Astrocyte (in vitro differentiated cells and primary cell): Measurements from ENCODE around the gene ERN1. TPM values are rescaled to one million over a fixed set of nuclear protein-coding genes. Genes with fewer than 3 reads are reported as not detected.
A peak's percentile ranks its signal among the peaks of the same experiment; 100 is the strongest.

ENCODE experiments used
- DNase-seq: peaks from one replicate; pipeline ENCODE4 v3.0.0-alpha.2; 2010; ENCODE audit warnings: low read depth
- FAIRE-seq: peaks from 2 replicates; lab custom pipeline; 2011; peaks lifted over from hg19 to GRCh38; lab: Jason Lieb, UNC
- H2AFZ ChIP-seq: 2 replicates; pipeline ENCODE4 v1.6.0; 2012; ENCODE audit warnings: low read depth, low read length, inconsistent platforms
- H3K27ac ChIP-seq: 2 replicates; pipeline ENCODE4 v1.5.1; 2011; ENCODE audit warnings: low read depth, low read length, inconsistent platforms
- H3K27me3 ChIP-seq: 2 replicates; pipeline ENCODE4 v1.6.0; 2011; ENCODE audit warnings: low read length, inconsistent platforms; ENCODE audit not compliant: insufficient read depth
- H3K36me3 ChIP-seq: 2 replicates; pipeline ENCODE4 v1.5.1; 2011; ENCODE audit warnings: low read length, inconsistent platforms; ENCODE audit not compliant: insufficient read depth
- H3K4me1 ChIP-seq: 2 replicates; pipeline ENCODE4 v1.5.1; 2011; ENCODE audit warnings: low read length, inconsistent platforms; ENCODE audit not compliant: insufficient read depth
- H3K4me2 ChIP-seq: 2 replicates; pipeline ENCODE4 v1.6.0; 2012; ENCODE audit warnings: low read length, inconsistent platforms
- H3K4me3 ChIP-seq: 2 replicates; pipeline ENCODE4 v1.5.1; 2011; ENCODE audit warnings: low read depth, mild to moderate bottlenecking, low read length, inconsistent platforms; ENCODE audit not compliant: insufficient read depth
- H3K79me2 ChIP-seq: 2 replicates; pipeline ENCODE4 v1.6.0; 2012; ENCODE audit warnings: mild to moderate bottlenecking, low read length, inconsistent platforms; ENCODE audit not compliant: insufficient read depth
- H3K9ac ChIP-seq: 2 replicates; pipeline ENCODE4 v1.6.0; 2012; ENCODE audit warnings: mild to moderate bottlenecking, low read length, inconsistent platforms
- H3K9me3 ChIP-seq: 2 replicates; pipeline ENCODE4 v1.5.1; 2012; ENCODE audit warnings: low read depth, mild to moderate bottlenecking, low read length, inconsistent platforms; ENCODE audit not compliant: insufficient read depth
- H4K20me1 ChIP-seq: 2 replicates; pipeline ENCODE4 v1.6.0; 2012; ENCODE audit warnings: low read length, inconsistent platforms; ENCODE audit not compliant: insufficient read depth
- H3K27ac Mint-ChIP-seq: one replicate; pipeline ENCODE4 v1.8.0; 2021; ENCODE audit warnings: mild to moderate bottlenecking, mixed read lengths; ENCODE audit not compliant: unreplicated experiment
- H3K27me3 Mint-ChIP-seq: one replicate; pipeline ENCODE4 v1.8.0; 2021; ENCODE audit warnings: low read depth, mixed read lengths; ENCODE audit not compliant: unreplicated experiment
- H3K36me3 Mint-ChIP-seq: one replicate; pipeline ENCODE4 v1.8.0; 2021; ENCODE audit warnings: low read depth, mixed read lengths; ENCODE audit not compliant: unreplicated experiment
- H3K4me1 Mint-ChIP-seq: one replicate; pipeline ENCODE4 v1.8.0; 2021; ENCODE audit warnings: low read depth, mixed read lengths; ENCODE audit not compliant: unreplicated experiment
- H3K4me3 Mint-ChIP-seq: one replicate; pipeline ENCODE4 v1.8.0; 2021; ENCODE audit warnings: mild to moderate bottlenecking, moderate library complexity, mixed read lengths; ENCODE audit not compliant: unreplicated experiment
- H3K9me3 Mint-ChIP-seq: one replicate; pipeline ENCODE4 v1.8.0; 2021; ENCODE audit warnings: mild to moderate bottlenecking, mixed read lengths; ENCODE audit not compliant: unreplicated experiment
- EZH2 ChIP-seq: IDR thresholded peaks from 2 replicates; pipeline ENCODE4 v1.6.1; 2012; ENCODE audit warnings: mild to moderate bottlenecking, low read length, inconsistent platforms; ENCODE audit not compliant: insufficient read depth
- total RNA-seq: library from RNA; stranded (reverse); gene quantifications from 2 replicates; pipeline ENCODE4 v1.2.1, GENCODE V29; 2021
- TF ChIP-seq, protein P1 (sequence below): IDR thresholded peaks from 2 replicates; pipeline ENCODE4 v1.5.1; 2011; ENCODE audit warnings: low read depth, mild to moderate bottlenecking, inconsistent platforms, low read length, moderate library complexity; ENCODE audit not compliant: insufficient read depth

ERN1 gene
- total RNA-seq, 1 donor from 2014 or later: 11.7 TPM

DNA sequence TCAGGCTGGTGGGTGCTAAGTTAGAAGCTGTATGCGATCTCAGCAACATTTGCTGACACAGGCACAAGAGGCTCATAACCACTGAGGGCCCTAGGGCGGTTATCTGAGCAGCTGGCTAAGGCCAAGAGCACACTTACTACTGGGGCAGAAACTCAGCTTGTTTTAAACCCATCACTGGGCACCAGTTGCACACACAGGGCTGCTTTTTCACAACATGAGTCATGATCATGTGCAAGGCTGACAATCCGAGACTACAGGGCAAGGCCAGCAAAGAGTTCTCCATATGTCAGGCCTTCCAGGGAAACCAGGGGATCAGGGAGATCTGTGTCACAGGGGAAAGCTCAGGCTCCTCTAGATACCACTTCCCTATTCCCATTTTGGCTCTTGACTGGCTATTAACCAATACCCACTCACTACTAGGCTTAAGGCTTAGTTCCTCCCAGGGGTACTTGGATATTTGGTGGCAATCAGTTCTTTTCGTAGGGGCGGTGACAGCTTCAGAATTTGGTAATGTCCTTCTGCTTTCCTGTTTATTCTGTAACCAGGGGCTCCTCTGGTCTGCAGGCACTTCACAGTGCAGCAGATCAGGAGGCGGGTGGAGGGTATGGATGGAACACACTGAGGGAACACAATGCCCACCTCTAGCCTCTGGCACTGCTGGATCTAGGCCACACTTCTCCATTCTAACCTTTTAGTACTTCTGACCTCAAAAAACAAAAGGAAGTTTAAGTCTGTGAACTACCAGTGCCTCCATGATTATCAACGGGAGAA lies 44.9 kb upstream of the ERN1 start:
- H3K27ac ChIP-seq: no peak overlapping the region
- H3K4me2 ChIP-seq: no peak overlapping the region
- H3K36me3 Mint-ChIP-seq: peaks cover 33% of the 10 kb centered on the region

DNA sequence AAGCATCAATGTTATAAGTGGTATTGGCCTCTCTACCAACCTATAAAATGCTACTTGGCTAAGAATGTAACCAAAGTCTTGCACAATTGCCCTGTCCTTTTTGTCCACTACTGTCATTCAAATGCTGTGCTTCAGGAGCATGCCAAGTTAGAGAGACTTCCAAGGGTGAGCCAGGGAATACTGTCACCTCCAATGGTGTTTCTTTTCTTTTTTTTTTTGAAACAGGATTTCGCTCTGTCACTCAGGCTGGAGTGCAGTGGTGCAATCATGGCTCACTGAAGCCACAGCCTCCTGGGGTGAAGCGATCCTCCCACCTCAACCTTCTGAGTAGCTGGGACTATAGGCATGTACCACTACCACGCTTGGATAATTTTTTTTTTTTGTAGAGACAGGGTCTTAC lies 43.7 kb upstream of the ERN1 start:
- no peak for DNase-seq
- H3K4me3 Mint-ChIP-seq: no peak overlapping the region
- Histone ChIP-seq H2AFZ (no peak overlapping the region), H3K4me3 (no peak overlapping the region), H3K27me3 (no peaks in the 10 kb centered on the region), H3K4me2 (no peak overlapping the region), H3K4me1 (peaks cover 4% of the 10 kb centered on the region), H3K9me3 (no peaks in the 10 kb centered on the region), H3K36me3 (peaks cover 4% of the 10 kb centered on the region), H3K9ac (no peak overlapping the region), H3K79me2 (no peaks in the 10 kb centered on the region), H4K20me1 (no peaks in the 10 kb centered on the region), H3K27ac (no peak overlapping the region)
- H3K4me1 Mint-ChIP-seq: peaks cover 21% of the 10 kb centered on the region
- H3K36me3 Mint-ChIP-seq: peaks cover 28% of the 10 kb centered on the region
- H3K9me3 Mint-ChIP-seq: no peaks in the 10 kb centered on the region
- no peak overlapping the region for H3K27ac Mint-ChIP-seq
- TF ChIP-seq EZH2: no peak
- TF ChIP-seq, protein P1, sequence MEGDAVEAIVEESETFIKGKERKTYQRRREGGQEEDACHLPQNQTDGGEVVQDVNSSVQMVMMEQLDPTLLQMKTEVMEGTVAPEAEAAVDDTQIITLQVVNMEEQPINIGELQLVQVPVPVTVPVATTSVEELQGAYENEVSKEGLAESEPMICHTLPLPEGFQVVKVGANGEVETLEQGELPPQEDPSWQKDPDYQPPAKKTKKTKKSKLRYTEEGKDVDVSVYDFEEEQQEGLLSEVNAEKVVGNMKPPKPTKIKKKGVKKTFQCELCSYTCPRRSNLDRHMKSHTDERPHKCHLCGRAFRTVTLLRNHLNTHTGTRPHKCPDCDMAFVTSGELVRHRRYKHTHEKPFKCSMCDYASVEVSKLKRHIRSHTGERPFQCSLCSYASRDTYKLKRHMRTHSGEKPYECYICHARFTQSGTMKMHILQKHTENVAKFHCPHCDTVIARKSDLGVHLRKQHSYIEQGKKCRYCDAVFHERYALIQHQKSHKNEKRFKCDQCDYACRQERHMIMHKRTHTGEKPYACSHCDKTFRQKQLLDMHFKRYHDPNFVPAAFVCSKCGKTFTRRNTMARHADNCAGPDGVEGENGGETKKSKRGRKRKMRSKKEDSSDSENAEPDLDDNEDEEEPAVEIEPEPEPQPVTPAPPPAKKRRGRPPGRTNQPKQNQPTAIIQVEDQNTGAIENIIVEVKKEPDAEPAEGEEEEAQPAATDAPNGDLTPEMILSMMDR: no peak
- no peaks in the 10 kb centered on the region for H3K27me3 Mint-ChIP-seq
- no peak for FAIRE-seq

More for the DNA sequence above, 44.9 kb upstream of the ERN1 start:
- Histone ChIP-seq H3K4me3 (no peak overlapping the region), H3K9me3 (no peaks in the 10 kb centered on the region), H3K9ac (no peak overlapping the region), H3K4me1 (peaks cover 4% of the 10 kb centered on the region), H4K20me1 (no peaks in the 10 kb centered on the region), H2AFZ (no peak overlapping the region), H3K36me3 (peaks cover 4% of the 10 kb centered on the region), H3K27me3 (no peaks in the 10 kb centered on the region), H3K79me2 (no peaks in the 10 kb centered on the region)
- peak overlapping the region; percentile 50 for H3K27ac Mint-ChIP-seq
- FAIRE-seq (no peak), DNase-seq (no peak)
- peaks cover 21% of the 10 kb centered on the region for H3K4me1 Mint-ChIP-seq
- TF ChIP-seq, protein P1: no peak
- TF ChIP-seq EZH2: no peak
- H3K9me3 Mint-ChIP-seq: no peaks in the 10 kb centered on the region
- no peaks in the 10 kb centered on the region for H3K27me3 Mint-ChIP-seq
- no peak overlapping the region for H3K4me3 Mint-ChIP-seq

DNA sequence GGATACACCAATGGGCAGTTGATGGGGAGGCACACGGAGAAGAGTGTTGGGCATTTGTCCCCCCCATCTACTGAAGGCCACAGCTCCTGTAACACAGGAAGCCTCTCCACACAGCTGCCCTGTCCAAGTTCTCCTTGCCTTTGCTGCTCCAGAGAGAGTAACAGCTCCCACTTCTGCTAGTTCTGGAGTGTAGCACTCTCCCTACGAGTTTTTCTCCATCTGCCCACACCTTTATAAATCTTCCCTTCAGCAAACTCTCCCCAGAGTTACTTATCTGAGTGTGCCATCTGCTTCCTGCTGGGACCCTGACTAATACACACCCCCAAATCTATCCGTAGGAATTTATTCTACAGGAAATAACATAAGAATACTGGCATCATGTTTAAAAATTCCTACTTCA lies 42.6 kb upstream of the ERN1 start:
- Mint-ChIP-seq H3K27ac (no peak overlapping the region), H3K9me3 (no peaks in the 10 kb centered on the region), H3K4me3 (no peak overlapping the region), H3K36me3 (peaks cover 22% of the 10 kb centered on the region), H3K4me1 (peaks cover 11% of the 10 kb centered on the region), H3K27me3 (no peaks in the 10 kb centered on the region)
- H2AFZ ChIP-seq: no peak overlapping the region
- no peak overlapping the region for H3K4me2 ChIP-seq
- no peak for TF ChIP-seq EZH2
- TF ChIP-seq, protein P1: no peak
- FAIRE-seq (no peak), DNase-seq (no peak)
- H3K9me3 ChIP-seq: no peaks in the 10 kb centered on the region
- H3K9ac ChIP-seq: no peak overlapping the region
- no peak overlapping the region for H3K27ac ChIP-seq
- no peaks in the 10 kb centered on the region for H3K4me1 ChIP-seq
- no peaks in the 10 kb centered on the region for H3K79me2 ChIP-seq
- H3K4me3 ChIP-seq: no peak overlapping the region
- no peaks in the 10 kb centered on the region for H4K20me1 ChIP-seq
- H3K27me3 ChIP-seq: no peaks in the 10 kb centered on the region
- peaks cover 4% of the 10 kb centered on the region for H3K36me3 ChIP-seq
